Uterus (tissue), 2 donors: ENCODE measurements around the gene AP1M2.

Experiments
- CTCF ChIP-seq, 4 experiments: fragments of 200-600 bp in 2 of 4; fragments of 450-650 bp in 2 of 4; sonication (generic) in 2 of 4; IDR thresholded peaks; one replicate each; pipeline ENCODE4 v1.5.1; 2016 to 2019; ENCODE audit warnings: antibody characterized with exemption in 4 of 4, mild to moderate bottlenecking in 2 of 4, moderate library complexity in 1 of 4
- POLR2A ChIP-seq, 2 donors: fragments of 450-650 bp; IDR thresholded peaks; one replicate each; pipeline ENCODE4 v1.6.1; 2016; ENCODE audit warnings: antibody characterized with exemption in 2 of 2, mild to moderate bottlenecking in 1 of 2, moderate library complexity in 1 of 2

- TF ChIP-seq CTCF (IDR thresholded peaks at IDR 0.05) (no peak), POLR2A (IDR thresholded peaks at IDR 0.05) (no peak)
Measured at GRCh38 chr19:10618846-10619245, 31.7 kb upstream of the AP1M2 start.
